Activated T-cell treated with anti-CD3 and anti-CD28 coated beads, Interleukin-2, amount 50 U/mL, for 72 hours (primary cell): ENCODE measurements around the gene TMSB15C. TPM values are rescaled to one million over a fixed set of nuclear protein-coding genes. Genes with fewer than 3 reads are reported as not detected.
"Not testable (repeated sequence)": the region's sequence is repeated elsewhere in the genome, so short reads cannot be mapped to it uniquely, and the experiment has no call there.

ENCODE experiments used
- ATAC-seq, 2 donors: fragments of 150-1000 bp; cut with Tn5 transposase; replicated peaks in 1 of 2; 2 replicates each; pipeline ENCODE4 v1.10.0; 2021; ENCODE audit warnings: moderate library complexity in 2 of 2, mild to moderate bottlenecking in 1 of 2
- DNase-seq, 2 donors: peaks; one replicate each; pipeline ENCODE4 v3.0.0; 2021 to 2022; ENCODE audit warnings: mixed read lengths in 1 of 2
- H3K27ac Mint-ChIP-seq: one replicate; pipeline ENCODE4 v1.8.0; 2022; ENCODE audit warnings: mild to moderate bottlenecking, moderate library complexity, mixed read lengths
- H3K27me3 Mint-ChIP-seq: one replicate; pipeline ENCODE4 v1.8.0; 2022; ENCODE audit warnings: low read depth, mixed read lengths
- H3K36me3 Mint-ChIP-seq, 2 donors: one replicate each; pipeline ENCODE4 v1.8.0; 2022; ENCODE audit warnings: mixed read lengths in 2 of 2, mild to moderate bottlenecking in 1 of 2; ENCODE audit not compliant: insufficient read depth in 2 of 2
- H3K4me1 Mint-ChIP-seq: one replicate; pipeline ENCODE4 v1.8.0; 2022; ENCODE audit warnings: low read depth, mixed read lengths
- H3K4me3 Mint-ChIP-seq, 2 donors: one replicate each; pipeline ENCODE4 v1.8.0; 2022; ENCODE audit warnings: mild to moderate bottlenecking in 2 of 2, mixed read lengths in 2 of 2, moderate library complexity in 2 of 2
- H3K9me3 Mint-ChIP-seq, 2 donors: one replicate each; pipeline ENCODE4 v1.8.0; 2022; ENCODE audit warnings: mixed read lengths in 2 of 2
- total RNA-seq, 2 donors: library from RNA; stranded (reverse); gene quantifications; one replicate each; pipeline ENCODE4 v1.2.3, GENCODE V29; 2022

The TMSB15C gene
- total RNA-seq, 2 donors from 2014 or later: 5.4 to 6.0 TPM

DNA sequence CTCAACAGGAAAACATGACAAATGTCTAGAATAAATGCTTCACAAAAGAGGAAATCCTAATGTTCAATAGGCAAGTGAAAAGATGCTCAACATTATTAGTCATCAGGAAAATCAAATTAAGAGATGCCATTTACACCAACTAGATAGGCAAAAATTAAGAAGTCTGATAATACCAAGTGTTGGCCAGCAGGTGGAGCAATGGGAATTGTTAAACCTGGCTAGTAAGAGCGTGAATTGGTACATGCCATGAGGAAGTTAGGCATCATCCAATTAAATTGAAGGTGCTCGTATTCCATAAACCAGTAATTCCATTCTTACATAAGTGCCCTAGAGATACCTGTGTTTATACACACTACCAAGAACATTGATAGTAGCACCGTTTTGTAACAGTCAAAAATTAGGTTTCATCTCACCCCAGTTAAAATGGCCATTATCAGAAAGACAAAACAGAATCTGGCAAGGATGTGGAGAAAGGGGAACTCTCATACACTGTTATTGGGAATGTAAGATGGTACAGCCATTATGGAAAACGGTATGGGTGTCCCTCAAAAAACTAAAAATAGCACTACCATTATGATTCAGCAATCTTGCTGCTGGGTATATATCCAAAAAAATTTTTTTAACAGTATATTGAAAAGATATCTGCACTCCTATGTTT lies 22.2 kb upstream of the TMSB15C start:
- peaks cover 39% of the 10 kb centered on the region for H3K27me3 Mint-ChIP-seq
- ATAC-seq (peak in 1 of 2 donors; percentile 52), DNase-seq (peak; percentile 33 to 40)
- H3K36me3 Mint-ChIP-seq: no peaks in the 10 kb centered on the region
- no peak overlapping the region for H3K27ac Mint-ChIP-seq
- H3K4me3 Mint-ChIP-seq: peak overlapping the region in 1 of 2 donors; percentile 49
- H3K4me1 Mint-ChIP-seq: no peaks in the 10 kb centered on the region
- H3K9me3 Mint-ChIP-seq: no peaks in the 10 kb centered on the region

DNA sequence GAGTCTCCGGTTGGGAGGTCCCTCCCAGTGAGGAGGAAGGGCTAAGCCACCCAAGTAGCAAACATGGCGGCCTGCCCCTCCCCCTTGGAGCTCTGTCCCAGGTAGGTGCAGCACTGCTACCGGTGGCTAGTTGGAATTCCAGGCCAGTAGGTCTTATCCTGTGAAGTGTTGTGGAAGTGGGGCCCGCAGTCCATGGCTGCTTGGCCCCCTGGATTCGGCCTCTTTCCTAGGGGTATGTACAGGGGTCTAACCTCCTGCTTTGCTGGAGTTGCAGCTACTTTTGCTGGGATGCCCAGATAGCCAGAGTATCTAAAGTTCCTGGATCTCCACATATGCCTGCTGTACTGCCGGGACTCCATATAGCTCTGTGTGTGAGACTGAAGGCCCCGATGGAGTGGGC lies 9.9 kb upstream of the TMSB15C start:
- Mint-ChIP-seq H3K4me3 (no peak overlapping the region), H3K27me3 (peaks cover 14% of the 10 kb centered on the region), H3K9me3 (no peaks in the 10 kb centered on the region), H3K27ac (no peak overlapping the region), H3K36me3 (no peaks in the 10 kb centered on the region), H3K4me1 (no peaks in the 10 kb centered on the region)
- ATAC-seq (no peak), DNase-seq (no peak)

DNA sequence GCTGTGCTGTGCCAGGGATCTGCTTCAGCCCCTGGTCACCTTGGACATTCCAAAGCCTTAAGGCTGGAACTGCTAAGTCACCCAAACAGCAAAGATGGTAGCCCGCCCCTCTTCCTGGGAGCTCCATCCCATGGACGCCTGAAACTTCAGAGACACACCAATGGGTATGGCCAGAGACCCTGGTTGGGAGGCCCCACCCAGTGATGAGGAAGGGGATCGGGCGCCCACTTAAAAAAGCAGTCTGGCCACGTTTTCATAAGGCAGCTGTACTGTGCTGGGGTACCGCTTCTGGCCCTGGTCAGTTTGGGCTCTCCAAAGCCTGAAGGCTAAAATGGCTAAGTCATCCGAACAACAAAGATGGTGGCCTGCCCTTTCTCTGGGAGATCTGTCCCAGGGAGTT lies 9.4 kb upstream of the TMSB15C start:
- H3K9me3 Mint-ChIP-seq: no peaks in the 10 kb centered on the region
- ATAC-seq (no peak), DNase-seq (no peak)
- no peak overlapping the region for H3K4me3 Mint-ChIP-seq
- H3K4me1 Mint-ChIP-seq: no peaks in the 10 kb centered on the region
- H3K36me3 Mint-ChIP-seq: no peaks in the 10 kb centered on the region
- peaks cover 14% of the 10 kb centered on the region for H3K27me3 Mint-ChIP-seq
- H3K27ac Mint-ChIP-seq: no peak overlapping the region

DNA sequence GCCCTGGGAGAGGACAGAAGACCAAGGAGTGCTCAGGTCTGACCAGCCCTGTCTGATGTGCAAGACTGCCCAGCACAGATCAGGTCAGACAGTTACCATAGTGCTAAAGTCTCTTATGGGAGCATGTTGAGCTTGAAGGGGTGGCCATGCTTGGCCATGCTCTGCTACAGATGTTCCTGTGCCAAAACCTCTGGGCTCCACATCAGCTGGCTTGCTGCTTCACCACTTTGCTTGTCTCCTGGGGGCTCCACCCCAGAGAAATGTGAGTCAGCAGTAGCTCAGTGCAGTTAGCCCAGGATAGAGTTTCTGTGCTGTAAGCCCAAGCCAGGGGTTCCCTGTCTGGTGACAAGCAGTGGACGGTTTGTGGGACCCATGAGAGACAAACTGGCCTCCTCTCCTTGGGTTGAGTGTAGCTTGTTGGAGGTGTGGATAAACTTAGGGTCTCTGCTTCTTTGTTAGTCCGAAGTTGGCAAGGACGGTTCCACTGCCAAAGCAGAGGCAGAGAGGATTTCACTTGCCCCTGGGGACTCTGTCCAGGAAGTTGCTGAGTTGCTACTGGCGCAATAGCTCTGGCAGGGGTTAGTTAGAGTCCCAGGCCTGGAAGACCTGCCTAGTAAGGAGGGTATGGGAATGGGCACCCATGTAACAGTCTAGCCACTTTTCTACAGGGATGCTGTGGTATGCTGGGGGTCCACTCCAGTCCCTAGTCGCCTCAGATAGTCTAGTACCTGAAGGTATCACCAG lies 8.7 kb upstream of the TMSB15C start:
- Mint-ChIP-seq H3K4me3 (no peak overlapping the region), H3K9me3 (no peaks in the 10 kb centered on the region), H3K36me3 (no peaks in the 10 kb centered on the region), H3K27me3 (peaks cover 14% of the 10 kb centered on the region), H3K27ac (no peak overlapping the region), H3K4me1 (no peaks in the 10 kb centered on the region)
- no peak for DNase-seq
- no peak for ATAC-seq

- H3K9me3 Mint-ChIP-seq: no peaks in the 10 kb centered on the region
- no peak overlapping the region for H3K4me3 Mint-ChIP-seq
- ATAC-seq: no peak
- H3K36me3 Mint-ChIP-seq: no peaks in the 10 kb centered on the region
- DNase-seq: no peak
- H3K4me1 Mint-ChIP-seq: no peaks in the 10 kb centered on the region
- H3K27ac Mint-ChIP-seq: no peak overlapping the region
- peaks cover 14% of the 10 kb centered on the region for H3K27me3 Mint-ChIP-seq
These were observed 8.0 kb upstream of the TMSB15C start for GRCh38 chrX:104084063-104084462.

DNA sequence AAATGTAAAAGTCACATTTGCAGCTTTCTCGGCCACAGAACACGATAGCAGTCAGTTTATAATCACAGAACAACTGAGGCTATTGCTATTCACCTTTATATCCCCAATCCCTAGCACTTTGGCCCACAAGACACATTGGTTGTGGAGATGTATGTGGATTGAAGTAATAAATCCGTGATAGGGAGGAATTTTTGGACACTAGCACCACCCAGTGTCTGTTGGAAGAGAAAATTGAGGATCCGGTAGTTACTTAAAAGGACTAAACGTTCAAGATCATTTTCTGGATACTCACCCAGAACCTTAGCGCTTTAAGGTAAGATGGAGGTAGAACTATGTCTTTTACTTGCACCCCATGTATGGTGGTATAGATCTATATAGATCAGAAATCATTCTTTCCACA lies 1.8 kb upstream of the TMSB15C start:
- H3K9me3 Mint-ChIP-seq, ATAC-seq, H3K4me1 Mint-ChIP-seq: not testable (repeated sequence)

GRCh38 chrX:104062636-104063035 lies 13.4 kb downstream of the TMSB15C start:
- not testable (repeated sequence) for H3K4me3 Mint-ChIP-seq, H3K36me3 Mint-ChIP-seq, DNase-seq, H3K27ac Mint-ChIP-seq, H3K4me1 Mint-ChIP-seq, H3K27me3 Mint-ChIP-seq, H3K9me3 Mint-ChIP-seq, ATAC-seq

More for the DNA sequence above, 1.8 kb upstream of the TMSB15C start:
- not testable (repeated sequence) for H3K4me3 Mint-ChIP-seq, H3K27me3 Mint-ChIP-seq, H3K36me3 Mint-ChIP-seq, DNase-seq, H3K27ac Mint-ChIP-seq

DNA sequence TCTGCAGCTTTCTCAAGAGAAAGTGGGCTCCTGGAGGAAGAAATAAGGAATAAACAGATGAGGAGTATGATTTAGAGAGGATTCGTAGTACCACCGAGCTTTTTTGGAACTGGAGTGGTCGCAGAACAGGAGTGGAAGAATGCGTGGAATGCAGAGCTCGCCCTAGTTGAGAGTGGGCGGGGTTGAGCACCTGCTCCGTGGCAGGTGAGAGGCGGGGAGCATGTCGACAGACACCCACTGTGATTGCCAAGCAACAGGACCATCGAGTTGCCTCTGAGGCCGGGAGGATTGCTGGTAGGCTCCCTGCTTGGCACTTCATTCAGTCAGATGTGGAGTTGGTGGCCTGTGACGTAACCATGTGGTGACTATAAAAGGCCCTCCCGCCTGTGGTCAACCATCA lies 21.1 kb downstream of the TMSB15C start:
- H3K36me3 Mint-ChIP-seq, H3K4me3 Mint-ChIP-seq, ATAC-seq: not testable (repeated sequence)

GRCh38 chrX:104047171-104047570 lies 28.9 kb downstream of the TMSB15C start:
- H3K4me1 Mint-ChIP-seq: no peaks in the 10 kb centered on the region
- peaks cover 41% of the 10 kb centered on the region for H3K27me3 Mint-ChIP-seq
- DNase-seq (no peak), ATAC-seq (no peak)
- no peaks in the 10 kb centered on the region for H3K36me3 Mint-ChIP-seq
- no peak overlapping the region for H3K4me3 Mint-ChIP-seq
- no peak overlapping the region for H3K27ac Mint-ChIP-seq
- no peaks in the 10 kb centered on the region for H3K9me3 Mint-ChIP-seq

More for the DNA sequence above, 21.1 kb downstream of the TMSB15C start:
- DNase-seq, H3K27me3 Mint-ChIP-seq, H3K27ac Mint-ChIP-seq, H3K9me3 Mint-ChIP-seq, H3K4me1 Mint-ChIP-seq: not testable (repeated sequence)

GRCh38 chrX:104045642-104046041 lies 30.4 kb downstream of the TMSB15C start:
- no peaks in the 10 kb centered on the region for H3K36me3 Mint-ChIP-seq
- H3K4me1 Mint-ChIP-seq: no peaks in the 10 kb centered on the region
- H3K4me3 Mint-ChIP-seq: no peak overlapping the region
- H3K27ac Mint-ChIP-seq: no peak overlapping the region
- H3K9me3 Mint-ChIP-seq: no peaks in the 10 kb centered on the region
- peaks cover 50% of the 10 kb centered on the region for H3K27me3 Mint-ChIP-seq
- ATAC-seq (no peak), DNase-seq (no peak)

DNA sequence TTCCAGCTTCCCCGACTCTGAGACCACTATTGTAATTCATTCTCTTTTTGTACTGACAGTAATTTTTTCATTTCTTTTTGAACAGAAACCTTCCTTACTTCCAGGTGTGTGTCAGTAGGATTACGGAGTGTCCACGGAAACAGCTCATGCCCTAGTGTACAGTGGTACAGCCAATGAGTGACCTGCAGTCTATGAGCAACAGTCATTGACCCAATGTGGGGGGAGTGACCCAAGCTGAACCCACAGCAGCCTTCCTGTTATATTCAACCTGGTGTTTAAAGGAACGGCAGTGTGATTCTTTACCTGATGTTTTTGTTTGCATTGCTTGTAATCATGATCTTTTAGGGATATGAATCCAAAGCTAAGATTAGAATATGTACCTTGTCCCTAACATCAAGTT lies 35.0 kb downstream of the TMSB15C start:
- DNase-seq: no peak
- no peak overlapping the region for H3K4me3 Mint-ChIP-seq
- H3K27me3 Mint-ChIP-seq: peaks cover 69% of the 10 kb centered on the region

GRCh38 chrX:104039689-104040505 lies 36.1 kb downstream of the TMSB15C start, which contains the start of gene H2BW2:
Gene H2BW2 (plus strand): TSS chrX:104039956. CDS start chrX:104039995, 39 bp downstream.
- no peak within 1 kb of the TSS for H3K27ac Mint-ChIP-seq
- no peak within 1 kb of the TSS for H3K4me3 Mint-ChIP-seq
- H3K4me1 Mint-ChIP-seq: no peaks in the 10 kb centered on the region
- no peaks in the 10 kb centered on the region for H3K36me3 Mint-ChIP-seq
- no peaks in the 10 kb centered on the region for H3K9me3 Mint-ChIP-seq
- ATAC-seq: no peak
- DNase-seq: no peak
- H3K27me3 Mint-ChIP-seq: peaks cover 72% of the 10 kb centered on the region

More for the DNA sequence above, 35.0 kb downstream of the TMSB15C start:
- ATAC-seq: no peak
- Mint-ChIP-seq H3K27ac (no peak overlapping the region), H3K4me1 (no peaks in the 10 kb centered on the region), H3K36me3 (no peaks in the 10 kb centered on the region), H3K9me3 (no peaks in the 10 kb centered on the region)
